Measurements from ENCODE around the gene ERC2. TPM values are rescaled to one million over a fixed set of nuclear protein-coding genes. Genes with fewer than 3 reads are reported as not detected.

ERC2 gene
- polyA plus RNA-seq, 1 experiment, result 0.07 TPM

- Histone ChIP-seq H3K4me3 (ENCODE audit: low read depth, low read length) (no peak overlapping the region), H3K27me3 (ENCODE audit: control insufficient read depth, insufficient read depth, low read length) (no peaks in the 10 kb centered on the region), H3K9me3 (ENCODE audit: control insufficient read depth, insufficient read depth, low read length) (no peaks in the 10 kb centered on the region), H3K27ac (ENCODE audit: low read depth, low read length) (no peak overlapping the region)
- TF ChIP-seq, protein P1, sequence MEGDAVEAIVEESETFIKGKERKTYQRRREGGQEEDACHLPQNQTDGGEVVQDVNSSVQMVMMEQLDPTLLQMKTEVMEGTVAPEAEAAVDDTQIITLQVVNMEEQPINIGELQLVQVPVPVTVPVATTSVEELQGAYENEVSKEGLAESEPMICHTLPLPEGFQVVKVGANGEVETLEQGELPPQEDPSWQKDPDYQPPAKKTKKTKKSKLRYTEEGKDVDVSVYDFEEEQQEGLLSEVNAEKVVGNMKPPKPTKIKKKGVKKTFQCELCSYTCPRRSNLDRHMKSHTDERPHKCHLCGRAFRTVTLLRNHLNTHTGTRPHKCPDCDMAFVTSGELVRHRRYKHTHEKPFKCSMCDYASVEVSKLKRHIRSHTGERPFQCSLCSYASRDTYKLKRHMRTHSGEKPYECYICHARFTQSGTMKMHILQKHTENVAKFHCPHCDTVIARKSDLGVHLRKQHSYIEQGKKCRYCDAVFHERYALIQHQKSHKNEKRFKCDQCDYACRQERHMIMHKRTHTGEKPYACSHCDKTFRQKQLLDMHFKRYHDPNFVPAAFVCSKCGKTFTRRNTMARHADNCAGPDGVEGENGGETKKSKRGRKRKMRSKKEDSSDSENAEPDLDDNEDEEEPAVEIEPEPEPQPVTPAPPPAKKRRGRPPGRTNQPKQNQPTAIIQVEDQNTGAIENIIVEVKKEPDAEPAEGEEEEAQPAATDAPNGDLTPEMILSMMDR (IDR thresholded peaks at IDR 0.05; ENCODE audit: low read depth, low read length), result no peak
- ChIA-PET POLR2A (no interaction called here), CTCF (no interaction called here)
- DNase-seq (ENCODE audit: low read depth, low spot score), result no peak
These were observed 455.5 kb downstream of the ERC2 start for GRCh38 chr3:56012721-56013120.

GRCh38 chr3:56005196-56005805 lies 463.0 kb downstream of the ERC2 start:
- Histone ChIP-seq H3K4me3 (ENCODE audit: low read depth, low read length) (no peak overlapping the region), H3K27me3 (ENCODE audit: control insufficient read depth, insufficient read depth, low read length) (no peaks in the 10 kb centered on the region), H3K9me3 (ENCODE audit: control insufficient read depth, insufficient read depth, low read length) (no peaks in the 10 kb centered on the region), H3K27ac (ENCODE audit: low read depth, low read length) (no peak overlapping the region)
- ChIA-PET POLR2A (no interaction called here), CTCF (no interaction called here)
- TF ChIP-seq, protein P1 (IDR thresholded peaks at IDR 0.05; ENCODE audit: low read depth, low read length), result no peak
- DNase-seq (ENCODE audit: low read depth, low spot score), result no peak

GRCh38 chr3:56003129-56003528 lies 465.1 kb downstream of the ERC2 start:
- CTCF ChIA-PET, result no interaction called here
- no peaks in the 10 kb centered on the region for H3K9me3 ChIP-seq (ENCODE audit: control insufficient read depth, insufficient read depth, low read length)
- POLR2A ChIA-PET, result no interaction called here
- H3K4me3 ChIP-seq (ENCODE audit: low read depth, low read length), result no peak overlapping the region
- no peak for DNase-seq (ENCODE audit: low read depth, low spot score)
- H3K27me3 ChIP-seq (ENCODE audit: control insufficient read depth, insufficient read depth, low read length), result no peaks in the 10 kb centered on the region
- TF ChIP-seq, protein P1 (IDR thresholded peaks at IDR 0.05; ENCODE audit: low read depth, low read length), result no peak
- H3K27ac ChIP-seq (ENCODE audit: low read depth, low read length), result no peak overlapping the region

DNA sequence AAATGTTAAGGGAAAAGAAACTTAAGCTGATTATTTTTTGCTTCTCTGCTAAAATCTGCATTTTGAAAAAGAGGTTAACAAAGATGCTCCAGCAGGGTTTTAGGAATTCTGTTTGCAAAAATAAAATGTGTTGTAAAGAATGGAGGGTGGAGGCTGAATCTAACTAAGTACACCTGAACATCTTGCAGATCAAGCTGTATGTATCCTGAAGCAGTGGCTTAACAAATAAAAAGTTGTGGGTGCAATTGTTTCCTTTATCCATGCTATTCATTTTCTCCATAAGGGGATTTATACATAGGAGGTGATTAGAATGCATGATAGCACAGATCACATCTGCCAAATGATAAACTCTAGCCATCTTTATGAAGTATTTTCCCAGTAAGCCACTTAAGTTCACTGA lies 466.3 kb downstream of the ERC2 start:
- Histone ChIP-seq H3K4me3 (ENCODE audit: low read depth, low read length) (no peak overlapping the region), H3K9me3 (ENCODE audit: control insufficient read depth, insufficient read depth, low read length) (no peaks in the 10 kb centered on the region), H3K27me3 (ENCODE audit: control insufficient read depth, insufficient read depth, low read length) (no peaks in the 10 kb centered on the region), H3K27ac (ENCODE audit: low read depth, low read length) (no peak overlapping the region)
- DNase-seq (ENCODE audit: low read depth, low spot score), result no peak
- ChIA-PET CTCF (no interaction called here), POLR2A (no interaction called here)
- TF ChIP-seq, protein P1 (IDR thresholded peaks at IDR 0.05; ENCODE audit: low read depth, low read length), result no peak

- ChIA-PET POLR2A (no interaction called here), CTCF (no interaction called here)
- H3K4me3 ChIP-seq (ENCODE audit: low read depth, low read length), result no peak overlapping the region
- H3K27ac ChIP-seq (ENCODE audit: low read depth, low read length), result no peak overlapping the region
- H3K9me3 ChIP-seq (ENCODE audit: control insufficient read depth, insufficient read depth, low read length), result no peaks in the 10 kb centered on the region
- DNase-seq (ENCODE audit: low read depth, low spot score), result no peak
- TF ChIP-seq, protein P1 (IDR thresholded peaks at IDR 0.05; ENCODE audit: low read depth, low read length), result no peak
- no peaks in the 10 kb centered on the region for H3K27me3 ChIP-seq (ENCODE audit: control insufficient read depth, insufficient read depth, low read length)
These were observed 466.7 kb downstream of the ERC2 start for GRCh38 chr3:56001537-56001936.
